DND-41 (cell line): Measurements from ENCODE around the gene INPP5A.

Experiments
- ATAC-seq: fragments of 200-7000 bp; cut with Tn5 transposase; 3 replicates; pipeline ENCODE4 v1.9.1; 2021; ENCODE audit warnings: low read depth; ENCODE audit not compliant: insufficient read depth
- DNase-seq: peaks from one replicate; pipeline ENCODE4 v3.0.0-alpha.2; 2020
- H2AFZ ChIP-seq: 2 replicates; pipeline ENCODE4 v1.6.0; 2012; ENCODE audit warnings: low read depth, low read length
- H3K27ac ChIP-seq: 2 replicates; pipeline ENCODE4 v1.5.1; 2012; ENCODE audit warnings: low read length, inconsistent platforms
- H3K27me3 ChIP-seq: fragments of 200-600 bp; sonication (generic); 2 replicates; pipeline ENCODE4 v1.6.0; 2012; ENCODE audit warnings: low read length, mild to moderate bottlenecking, inconsistent platforms; ENCODE audit not compliant: insufficient read depth, poor library complexity
- H3K36me3 ChIP-seq: 2 replicates; pipeline ENCODE4 v1.5.1; 2012; ENCODE audit warnings: low read length, inconsistent platforms; ENCODE audit not compliant: insufficient read depth
- H3K4me1 ChIP-seq: 2 replicates; pipeline ENCODE4 v1.5.1; 2012; ENCODE audit warnings: mild to moderate bottlenecking, low read length; ENCODE audit not compliant: insufficient read depth
- H3K4me2 ChIP-seq: 2 replicates; pipeline ENCODE4 v1.6.0; 2012; ENCODE audit warnings: mild to moderate bottlenecking, moderate library complexity, low read length, inconsistent platforms; ENCODE audit not compliant: insufficient read depth
- H3K4me3 ChIP-seq, 2 experiments: fragments of 200-600 bp in 1 of 2; shearing (Covaris generic) in 1 of 2; 2 replicates each; pipeline ENCODE4 v1.5.1; 2012 to 2016; ENCODE audit warnings: inconsistent platforms in 2 of 2, low read length in 2 of 2, mild to moderate bottlenecking in 2 of 2, low read depth in 1 of 2, moderate library complexity in 1 of 2
- H3K79me2 ChIP-seq: 2 replicates; pipeline ENCODE4 v1.6.0; 2012; ENCODE audit warnings: low read length, inconsistent platforms; ENCODE audit not compliant: insufficient read depth
- H3K9ac ChIP-seq: 2 replicates; pipeline ENCODE4 v1.6.0; 2012; ENCODE audit warnings: low read depth, mild to moderate bottlenecking, inconsistent platforms, low read length, moderate library complexity
- H3K9me3 ChIP-seq: 2 replicates; pipeline ENCODE4 v1.5.1; 2012; ENCODE audit warnings: low read length, moderate library complexity, mild to moderate bottlenecking, inconsistent platforms; ENCODE audit not compliant: insufficient read depth, severe bottlenecking
- H4K20me1 ChIP-seq: 2 replicates; pipeline ENCODE4 v1.6.0; 2012; ENCODE audit warnings: low read length; ENCODE audit not compliant: insufficient read depth
- EZH2 ChIP-seq: IDR thresholded peaks from 3 replicates; pipeline ENCODE4 v1.6.1; 2012; ENCODE audit warnings: borderline replicate concordance, low read depth, mild to moderate bottlenecking, moderate library complexity, low read length, inconsistent platforms; ENCODE audit not compliant: severe bottlenecking
- TF ChIP-seq, protein P1 (sequence below): IDR thresholded peaks from 2 replicates; pipeline ENCODE4 v1.5.1; 2012; ENCODE audit warnings: borderline replicate concordance, low read length, moderate library complexity, mild to moderate bottlenecking; ENCODE audit not compliant: poor library complexity, severe bottlenecking; ENCODE audit errors: extremely low read depth

Gene INPP5A

DNA sequence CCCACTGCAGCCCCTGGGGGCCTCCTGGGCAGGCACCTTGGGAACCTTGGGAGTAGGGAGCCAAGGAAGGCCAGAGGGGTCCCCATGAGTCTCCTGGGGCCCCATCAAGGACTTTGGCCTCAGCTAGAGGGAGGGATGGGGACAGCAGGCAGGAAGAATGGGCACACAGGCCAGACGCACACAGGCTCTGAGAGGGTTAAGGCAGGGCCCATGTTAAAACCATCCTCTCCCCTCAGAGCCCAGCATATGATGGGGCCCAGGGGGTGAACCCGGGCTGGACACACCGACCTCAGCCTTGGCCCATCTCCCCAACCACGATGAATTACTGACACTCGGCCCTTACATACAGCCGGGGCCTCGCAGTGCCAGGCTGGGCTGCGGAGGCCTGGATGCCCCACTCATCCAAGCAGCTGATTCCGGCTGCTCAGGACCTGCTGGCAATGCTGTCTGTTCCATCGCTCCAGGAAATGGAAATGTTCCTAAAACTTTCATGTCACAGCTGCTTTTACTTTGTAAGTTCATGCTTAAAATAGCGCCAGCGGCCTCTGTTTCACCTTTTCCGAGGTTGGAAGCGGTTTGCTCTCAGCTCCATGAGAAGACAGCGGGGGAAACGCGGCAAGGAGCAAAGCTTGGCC, 17.3 kb upstream of the INPP5A start:
- Histone ChIP-seq H2AFZ (no peak overlapping the region), H3K4me2 (no peak overlapping the region), H3K27me3 (no peaks in the 10 kb centered on the region), H4K20me1 (0 out of 2 replicates have a peak, but pooled peaks cover 5% of the 10 kb centered on the region), H3K36me3 (no peaks in the 10 kb centered on the region), H3K4me3 (no peak overlapping the region), H3K79me2 (no peaks in the 10 kb centered on the region), H3K9me3 (no peaks in the 10 kb centered on the region), H3K4me1 (no peaks in the 10 kb centered on the region), H3K27ac (no peak overlapping the region), H3K9ac (no peak overlapping the region)
- ATAC-seq = no peak
- DNase-seq = no peak
- no peak for TF ChIP-seq EZH2

- no peaks in the 10 kb centered on the region for H3K79me2 ChIP-seq
- TF ChIP-seq, protein P1, sequence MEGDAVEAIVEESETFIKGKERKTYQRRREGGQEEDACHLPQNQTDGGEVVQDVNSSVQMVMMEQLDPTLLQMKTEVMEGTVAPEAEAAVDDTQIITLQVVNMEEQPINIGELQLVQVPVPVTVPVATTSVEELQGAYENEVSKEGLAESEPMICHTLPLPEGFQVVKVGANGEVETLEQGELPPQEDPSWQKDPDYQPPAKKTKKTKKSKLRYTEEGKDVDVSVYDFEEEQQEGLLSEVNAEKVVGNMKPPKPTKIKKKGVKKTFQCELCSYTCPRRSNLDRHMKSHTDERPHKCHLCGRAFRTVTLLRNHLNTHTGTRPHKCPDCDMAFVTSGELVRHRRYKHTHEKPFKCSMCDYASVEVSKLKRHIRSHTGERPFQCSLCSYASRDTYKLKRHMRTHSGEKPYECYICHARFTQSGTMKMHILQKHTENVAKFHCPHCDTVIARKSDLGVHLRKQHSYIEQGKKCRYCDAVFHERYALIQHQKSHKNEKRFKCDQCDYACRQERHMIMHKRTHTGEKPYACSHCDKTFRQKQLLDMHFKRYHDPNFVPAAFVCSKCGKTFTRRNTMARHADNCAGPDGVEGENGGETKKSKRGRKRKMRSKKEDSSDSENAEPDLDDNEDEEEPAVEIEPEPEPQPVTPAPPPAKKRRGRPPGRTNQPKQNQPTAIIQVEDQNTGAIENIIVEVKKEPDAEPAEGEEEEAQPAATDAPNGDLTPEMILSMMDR = no peak
- TF ChIP-seq EZH2 = no peak
- no peak overlapping the region for H3K27ac ChIP-seq
- no peaks in the 10 kb centered on the region for H3K4me1 ChIP-seq
- H4K20me1 ChIP-seq = 0 out of 2 replicates have a peak, but pooled peaks cover 5% of the 10 kb centered on the region
- no peak overlapping the region for H3K9ac ChIP-seq
- H3K27me3 ChIP-seq = no peaks in the 10 kb centered on the region
- H3K4me3 ChIP-seq = no peak overlapping the region
- no peak overlapping the region for H2AFZ ChIP-seq
- H3K36me3 ChIP-seq = no peaks in the 10 kb centered on the region
- H3K9me3 ChIP-seq = no peaks in the 10 kb centered on the region
- DNase-seq (no peak), ATAC-seq (no peak)
- H3K4me2 ChIP-seq = no peak overlapping the region
Measured at GRCh38 chr10:132521041-132521465, 16.5 kb upstream of the INPP5A start.

DNA sequence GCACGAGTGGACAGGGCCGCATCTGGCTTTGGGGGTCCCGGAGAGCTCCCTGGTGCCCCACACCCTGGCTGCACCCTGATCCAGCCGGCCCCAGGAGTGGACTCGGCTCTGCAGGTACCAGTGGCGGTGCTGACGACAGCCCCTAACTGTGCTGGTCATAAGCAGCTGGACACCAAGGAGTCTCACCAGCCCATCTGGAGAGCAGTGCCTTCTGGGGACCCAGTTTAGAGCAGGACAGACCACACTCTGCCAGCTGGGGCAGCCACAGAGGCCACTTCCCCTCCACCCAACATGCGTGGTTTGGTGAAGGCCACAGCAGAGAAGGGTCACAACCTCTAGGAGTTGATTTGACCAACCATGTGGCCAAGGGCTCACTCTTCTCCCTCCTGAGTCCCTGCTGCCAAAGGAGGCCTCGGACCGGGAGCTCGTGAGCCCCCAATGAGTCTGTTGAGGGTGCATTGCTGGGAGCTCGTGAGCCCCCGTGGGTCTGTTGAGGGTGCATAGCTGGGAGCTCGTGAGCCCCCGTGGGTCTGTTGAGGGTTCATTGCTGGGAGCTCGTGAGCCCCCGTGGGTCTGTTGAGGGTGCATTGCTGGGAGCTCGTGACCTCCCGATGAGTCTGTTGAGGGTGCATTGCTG, 16.0 kb upstream of the INPP5A start:
- H3K4me1 ChIP-seq = no peaks in the 10 kb centered on the region
- no peaks in the 10 kb centered on the region for H3K79me2 ChIP-seq
- H3K4me2 ChIP-seq = no peak overlapping the region
- no peak for TF ChIP-seq EZH2
- TF ChIP-seq, protein P1 = no peak
- no peak overlapping the region for H2AFZ ChIP-seq
- H3K27me3 ChIP-seq = no peaks in the 10 kb centered on the region
- no peak for ATAC-seq
- DNase-seq = no peak
- H3K9me3 ChIP-seq = no peaks in the 10 kb centered on the region
- H3K4me3 ChIP-seq = no peak overlapping the region
- 0 out of 2 replicates have a peak, but pooled peaks cover 5% of the 10 kb centered on the region for H4K20me1 ChIP-seq
- no peak overlapping the region for H3K27ac ChIP-seq
- no peak overlapping the region for H3K9ac ChIP-seq
- H3K36me3 ChIP-seq = no peaks in the 10 kb centered on the region
